Measurements from ENCODE around the gene ANKRD13D.
A peak's percentile ranks its signal among the peaks of the same experiment; 100 is the strongest.
"Not testable (repeated sequence)": the region's sequence is repeated elsewhere in the genome, so short reads cannot be mapped to it uniquely, and the experiment has no call there.

ANKRD13D gene

DNA sequence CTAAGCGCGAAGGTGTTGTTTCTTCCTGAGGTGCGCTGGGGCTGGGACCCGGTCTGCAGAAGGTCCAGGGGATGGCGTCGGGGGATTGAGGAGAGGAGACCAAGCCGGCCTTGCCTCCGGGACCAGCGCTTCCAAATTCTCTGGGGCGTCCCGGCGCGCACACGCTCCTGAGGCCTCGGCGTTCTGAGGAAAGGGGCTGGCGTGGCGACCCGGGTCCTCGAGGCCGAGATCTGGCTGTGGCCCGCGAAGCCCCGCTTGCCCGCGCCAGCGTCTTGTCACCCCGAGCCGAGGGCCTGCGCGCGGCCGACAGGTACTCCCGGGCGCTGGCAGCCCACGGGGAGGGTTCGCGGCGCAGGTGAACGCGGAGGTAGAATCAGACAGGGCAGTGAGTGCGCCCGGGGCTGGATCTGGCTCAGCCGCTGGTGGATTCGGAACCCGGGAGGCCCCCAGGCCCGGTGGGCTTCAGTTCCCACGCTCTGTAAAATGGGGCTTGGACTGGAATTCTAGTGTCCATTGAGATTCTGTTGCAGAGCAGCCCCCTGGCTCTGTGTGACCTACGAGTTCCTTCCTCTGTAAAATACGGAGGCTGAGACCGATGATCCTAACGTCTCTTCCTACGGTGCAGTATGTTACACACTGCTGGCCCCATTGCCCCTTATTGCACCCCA lies 28.9 kb downstream of the ANKRD13D start:
- DNase-seq (ENCODE audit: low spot score): no peak

GRCh38 chr11:67318876-67319275 lies 29.8 kb downstream of the ANKRD13D start:
- not testable (repeated sequence) for DNase-seq (ENCODE audit: low spot score)

DNA sequence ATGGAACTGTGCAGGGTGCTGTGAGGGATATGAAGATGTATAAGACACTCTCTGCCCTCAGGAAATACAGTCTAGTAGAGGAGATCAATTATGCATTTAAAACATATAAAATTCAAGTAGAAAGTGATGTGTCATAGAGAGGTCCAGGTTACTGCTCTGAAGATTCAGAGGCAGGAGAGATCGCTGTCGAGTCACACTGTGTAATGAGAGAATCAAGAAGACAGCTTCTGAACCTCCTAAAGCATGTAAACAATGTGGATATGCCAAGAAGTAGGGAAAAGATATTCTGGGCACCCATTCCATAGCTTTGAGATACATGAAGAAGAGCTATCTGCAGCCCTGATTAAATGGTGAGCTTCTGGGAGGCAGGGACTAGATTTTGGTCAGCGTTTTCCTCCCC lies 30.9 kb downstream of the ANKRD13D start:
- DNase-seq (ENCODE audit: low spot score): no peak

GRCh38 chr11:67320691-67321090 lies 31.6 kb downstream of the ANKRD13D start:
- DNase-seq (ENCODE audit: low spot score): no peak

- DNase-seq (ENCODE audit: low spot score): no peak
These were observed 32.3 kb downstream of the ANKRD13D start for GRCh38 chr11:67321313-67321871.

DNA sequence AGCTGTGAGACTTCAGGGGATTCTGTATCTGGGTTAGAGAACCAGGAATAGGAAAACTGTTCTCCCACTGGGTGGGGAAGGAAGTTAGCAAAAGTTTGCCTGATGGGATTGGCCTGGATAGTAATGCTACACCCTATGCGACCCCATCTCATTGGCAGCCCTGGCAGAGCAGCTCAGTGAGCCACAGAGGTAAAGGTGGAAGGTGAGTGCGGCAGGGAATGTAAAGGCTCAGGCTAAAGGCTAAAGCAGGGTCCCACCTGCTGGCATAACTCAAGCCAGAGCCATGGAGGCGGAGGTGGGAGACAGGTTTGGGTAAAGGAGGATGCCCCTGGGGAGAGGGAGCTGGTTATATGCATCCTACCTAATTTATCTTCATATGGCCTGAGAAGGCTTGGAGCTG lies 32.9 kb downstream of the ANKRD13D start:
- DNase-seq (ENCODE audit: low spot score): no peak

DNA sequence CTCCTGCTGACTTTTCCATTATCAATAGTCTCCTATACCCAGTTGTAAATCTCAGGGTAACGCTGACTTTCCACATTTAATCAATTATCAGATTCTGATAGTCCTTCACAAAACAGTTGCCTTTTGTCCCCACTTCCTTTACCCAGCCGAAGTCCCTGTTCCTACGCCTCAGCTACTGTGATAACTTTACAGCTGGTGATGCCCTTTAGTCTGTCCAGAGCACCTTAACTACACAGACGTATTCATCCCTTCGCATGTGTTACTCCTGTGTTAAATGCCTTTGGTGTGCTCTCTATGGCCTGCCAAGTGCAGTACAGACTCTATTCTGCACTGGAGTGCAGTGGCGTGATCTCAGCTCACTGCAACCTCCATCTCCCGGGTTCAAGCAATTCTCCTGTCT lies 34.4 kb downstream of the ANKRD13D start:
- no peak for DNase-seq (ENCODE audit: low spot score)

DNA sequence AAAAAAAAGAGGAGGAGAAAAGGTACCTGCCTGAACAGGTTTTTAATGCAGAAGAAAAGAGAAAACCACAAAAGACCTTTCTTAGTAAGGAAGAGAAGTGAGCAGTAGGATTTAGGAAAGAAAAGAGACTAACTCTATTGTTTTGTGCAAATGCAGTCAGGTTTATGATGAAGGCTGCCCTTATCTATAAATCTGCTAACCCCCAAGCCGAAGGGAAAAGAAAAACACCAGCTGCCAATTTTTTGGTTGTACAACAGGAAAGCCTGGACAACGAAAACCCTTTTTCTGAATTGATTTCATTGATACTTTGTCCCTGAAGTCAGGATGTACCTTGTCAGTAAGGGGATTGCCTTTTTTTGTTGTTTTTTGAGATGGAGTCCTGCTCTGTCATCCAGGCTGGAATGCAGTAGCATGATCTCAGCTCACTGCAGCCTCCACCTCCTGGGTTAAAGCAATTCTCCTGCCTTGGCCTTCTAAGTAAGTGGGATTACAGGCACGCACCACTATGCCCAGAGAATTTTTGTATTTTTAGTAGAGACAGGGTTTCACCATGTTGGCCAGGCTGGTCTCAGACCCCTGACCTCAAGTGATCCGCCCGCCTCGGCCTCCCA lies 43.1 kb downstream of the ANKRD13D start:
- DNase-seq (ENCODE audit: low spot score): no peak

- no peak for DNase-seq (ENCODE audit: low spot score)
These were observed 48.2 kb downstream of the ANKRD13D start for GRCh38 chr11:67337257-67337656.

DNA sequence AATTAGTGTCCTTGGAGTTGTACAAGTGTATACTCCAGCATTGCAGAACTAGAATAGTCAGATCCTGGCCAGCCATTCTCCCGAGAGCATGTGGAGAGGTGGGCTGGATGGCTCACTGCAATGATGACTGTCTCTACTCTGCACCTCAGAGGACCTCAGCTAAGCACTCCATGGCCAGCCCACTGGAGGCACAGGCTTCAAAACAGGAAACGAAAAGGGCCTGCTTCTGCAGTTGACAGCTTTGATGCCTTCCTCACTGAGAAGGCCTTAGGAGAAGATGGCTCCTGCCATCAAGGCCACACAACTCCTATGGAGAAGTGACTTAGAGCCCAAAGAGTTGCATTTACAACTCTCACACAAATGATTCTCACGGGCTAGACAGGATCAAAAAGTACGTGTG lies 55.2 kb downstream of the ANKRD13D start:
- no peak for DNase-seq (ENCODE audit: low spot score)

GRCh38 chr11:67345247-67345919 lies 56.3 kb downstream of the ANKRD13D start:
- DNase-seq (ENCODE audit: low spot score): no peak

DNA sequence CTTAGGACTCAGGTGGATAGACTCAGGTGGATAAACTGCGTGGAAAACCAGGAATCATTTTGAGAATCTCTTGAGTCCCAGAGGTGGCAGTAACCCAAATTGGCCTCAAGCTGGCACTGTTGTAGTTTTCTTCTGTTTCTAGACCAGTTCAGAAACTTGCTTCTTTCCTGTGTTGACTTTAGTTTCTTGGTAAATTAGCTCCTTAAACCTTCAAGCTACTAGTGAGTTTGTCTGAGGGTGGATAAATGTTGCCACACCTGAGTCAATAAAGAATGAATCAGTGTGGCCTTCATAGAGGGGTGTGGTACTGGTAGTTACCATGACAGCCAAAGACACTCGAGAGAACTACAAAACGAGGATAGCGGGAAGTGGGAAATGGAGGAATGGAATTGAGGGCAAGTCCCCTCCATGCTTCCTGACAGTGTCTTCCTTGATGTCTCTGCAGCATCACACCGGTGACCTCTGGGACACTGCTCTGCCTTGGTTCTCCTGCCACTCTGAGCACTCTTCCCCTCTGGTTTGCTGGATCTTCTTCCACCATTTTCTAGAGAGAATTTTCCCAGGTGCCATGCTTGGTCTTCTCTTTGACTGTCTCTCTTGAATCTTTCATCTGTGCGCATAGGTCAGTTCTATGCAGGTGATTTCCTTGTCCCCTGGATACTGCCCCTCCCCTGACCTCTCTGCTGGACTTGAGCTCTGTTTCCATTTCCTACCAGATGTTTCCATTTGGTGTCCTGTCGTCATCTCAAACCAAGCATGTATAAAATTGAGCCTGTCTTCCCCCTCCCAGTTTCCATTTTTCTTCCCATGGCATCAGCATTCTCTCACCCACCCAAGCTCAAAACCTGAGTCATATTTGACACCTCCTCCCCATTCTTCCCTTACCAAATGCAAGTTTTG lies 57.1 kb downstream of the ANKRD13D start:
- DNase-seq (ENCODE audit: low spot score): no peak

- no peak for DNase-seq (ENCODE audit: low spot score)
These were observed 59.1 kb downstream of the ANKRD13D start for GRCh38 chr11:67347964-67348749.

- DNase-seq (ENCODE audit: low spot score): no peak
These were observed 59.9 kb downstream of the ANKRD13D start for GRCh38 chr11:67349036-67349435.

GRCh38 chr11:67349457-67349856 lies 60.4 kb downstream of the ANKRD13D start:
- DNase-seq (ENCODE audit: low spot score): no peak

- no peak for DNase-seq (ENCODE audit: low spot score)
These were observed 60.9 kb downstream of the ANKRD13D start for GRCh38 chr11:67349928-67350465.

DNA sequence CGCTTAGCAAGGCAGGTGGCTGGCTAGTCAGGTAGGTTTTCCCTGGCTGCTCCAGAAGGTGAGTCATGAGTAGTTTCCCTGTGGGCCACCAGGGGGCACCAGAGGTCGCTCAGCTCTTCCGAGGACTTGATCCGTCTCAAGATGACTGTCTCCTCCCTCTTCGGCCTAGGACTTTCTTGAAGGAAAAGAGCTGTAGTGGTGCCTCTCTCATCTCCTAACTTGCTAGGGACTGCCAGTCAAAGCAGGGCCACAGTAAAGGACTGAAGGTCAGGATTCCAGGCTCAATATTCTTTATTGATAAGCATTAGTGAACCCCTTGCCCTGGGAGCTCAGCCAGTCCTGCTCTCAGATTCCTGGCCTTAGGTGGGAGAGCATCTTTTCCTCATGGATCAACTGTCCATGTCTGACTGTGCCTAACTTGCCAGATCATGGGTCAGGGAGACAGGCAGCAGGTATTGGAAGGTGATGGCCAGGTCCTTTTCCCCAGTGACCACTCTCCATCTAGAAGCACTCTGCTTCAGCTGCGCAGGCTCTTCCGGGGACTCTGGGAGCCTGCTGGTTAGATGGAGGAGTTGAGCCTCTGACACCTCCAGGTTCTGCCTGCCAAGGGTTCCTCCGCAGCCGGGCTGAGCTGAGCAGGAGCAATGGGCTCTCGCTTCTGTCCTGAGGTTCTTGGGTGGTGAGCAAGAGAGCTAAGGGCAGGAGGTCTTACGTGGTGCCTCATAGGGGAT lies 62.3 kb downstream of the ANKRD13D start:
- DNase-seq (ENCODE audit: low spot score): peak; percentile 66

Data from putamen (tissue), 1 donor.